Activated CD8-positive, alpha-beta T cell treated with anti-CD3 and anti-CD28 coated beads for 36 hours (primary cell): ENCODE data around the gene TMEM209. TPM values are rescaled to one million over a fixed set of nuclear protein-coding genes. Genes with fewer than 3 reads are reported as not detected.

Experiments
- ATAC-seq: fragments of 200-7000 bp; cut with Tn5 transposase; one replicate; pipeline ENCODE4 v1.10.0; 2021; ENCODE audit warnings: mild to moderate bottlenecking, moderate library complexity
- CTCF ChIA-PET: fragments of 350-600 bp; sonication (Branson Sonifier 250); formaldehyde crosslinking; loops from one replicate; lab custom pipeline; 2021; ENCODE audit warnings: antibody characterized with exemption; lab: Charles Lee
- POLR2A ChIA-PET: fragments of 350-600 bp; sonication (Branson Sonifier 250); formaldehyde crosslinking; loops from one replicate; lab custom pipeline; 2021; ENCODE audit warnings: antibody characterized with exemption; lab: Charles Lee
- DNase-seq: peaks from one replicate; pipeline ENCODE4 v3.0.0-alpha.2; 2020
- H3K27ac Mint-ChIP-seq: one replicate; pipeline ENCODE4 v1.8.0; 2021; ENCODE audit warnings: mild to moderate bottlenecking, mixed read lengths
- H3K27me3 Mint-ChIP-seq: one replicate; pipeline ENCODE4 v1.8.0; 2021; ENCODE audit warnings: mixed read lengths
- H3K36me3 Mint-ChIP-seq: one replicate; pipeline ENCODE4 v1.8.0; 2021; ENCODE audit warnings: low read depth, mixed read lengths
- H3K4me1 Mint-ChIP-seq: one replicate; pipeline ENCODE4 v1.8.0; 2021; ENCODE audit warnings: low read depth, mixed read lengths
- H3K4me3 Mint-ChIP-seq: one replicate; pipeline ENCODE4 v1.8.0; 2021; ENCODE audit warnings: mild to moderate bottlenecking, moderate library complexity, mixed read lengths
- H3K9me3 Mint-ChIP-seq: one replicate; pipeline ENCODE4 v1.8.0; 2021; ENCODE audit warnings: mixed read lengths
- intact Hi-C: fragments of 100-400 bp; cut with micrococcal nuclease; formaldehyde crosslinking; loops from one replicate; pipeline ENCODE4 v1.10.0; 2022
- total RNA-seq, 2 experiments: library from RNA; stranded (reverse); gene quantifications; one replicate each; pipeline ENCODE4 v1.2.3, GENCODE V29; 2021
- TF ChIP-seq, protein P1 (sequence below): fragments of 200-600 bp; IDR thresholded peaks from one replicate; pipeline ENCODE4 v1.8.0; 2022; ENCODE audit warnings: antibody characterized with exemption, mild to moderate bottlenecking

The TMEM209 gene
- total RNA-seq, 2 experiments from 2014 or later, result 36.1 to 45.6 TPM

DNA sequence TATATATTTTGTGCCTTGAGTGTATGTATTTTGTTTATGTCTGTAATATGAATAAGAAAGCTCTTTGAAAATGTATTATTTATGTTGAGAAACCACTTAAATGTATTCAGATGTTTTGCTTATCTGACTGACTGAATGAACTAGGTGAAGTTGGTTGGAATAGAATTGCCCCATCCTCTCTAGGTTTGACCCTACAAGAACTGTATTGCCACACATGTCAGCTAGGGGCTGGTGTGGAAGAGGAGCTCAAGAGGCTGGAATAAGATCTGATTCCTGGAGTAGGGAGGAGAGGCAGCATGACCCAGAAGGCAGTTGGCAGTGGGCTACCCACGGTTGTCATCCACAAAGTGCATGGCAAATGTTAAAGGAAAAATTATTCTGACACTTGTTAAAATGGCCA lies 11.5 kb upstream of the TMEM209 start:
- TF ChIP-seq, protein P1, sequence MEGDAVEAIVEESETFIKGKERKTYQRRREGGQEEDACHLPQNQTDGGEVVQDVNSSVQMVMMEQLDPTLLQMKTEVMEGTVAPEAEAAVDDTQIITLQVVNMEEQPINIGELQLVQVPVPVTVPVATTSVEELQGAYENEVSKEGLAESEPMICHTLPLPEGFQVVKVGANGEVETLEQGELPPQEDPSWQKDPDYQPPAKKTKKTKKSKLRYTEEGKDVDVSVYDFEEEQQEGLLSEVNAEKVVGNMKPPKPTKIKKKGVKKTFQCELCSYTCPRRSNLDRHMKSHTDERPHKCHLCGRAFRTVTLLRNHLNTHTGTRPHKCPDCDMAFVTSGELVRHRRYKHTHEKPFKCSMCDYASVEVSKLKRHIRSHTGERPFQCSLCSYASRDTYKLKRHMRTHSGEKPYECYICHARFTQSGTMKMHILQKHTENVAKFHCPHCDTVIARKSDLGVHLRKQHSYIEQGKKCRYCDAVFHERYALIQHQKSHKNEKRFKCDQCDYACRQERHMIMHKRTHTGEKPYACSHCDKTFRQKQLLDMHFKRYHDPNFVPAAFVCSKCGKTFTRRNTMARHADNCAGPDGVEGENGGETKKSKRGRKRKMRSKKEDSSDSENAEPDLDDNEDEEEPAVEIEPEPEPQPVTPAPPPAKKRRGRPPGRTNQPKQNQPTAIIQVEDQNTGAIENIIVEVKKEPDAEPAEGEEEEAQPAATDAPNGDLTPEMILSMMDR, result no peak
- intact Hi-C loops, result no loop called here
- Mint-ChIP-seq H3K9me3 (no peaks in the 10 kb centered on the region), H3K4me1 (no peaks in the 10 kb centered on the region), H3K4me3 (no peak overlapping the region), H3K27me3 (peaks cover 9% of the 10 kb centered on the region), H3K36me3 (no peaks in the 10 kb centered on the region), H3K27ac (no peak overlapping the region)
- DNase-seq, result no peak
- no peak for ATAC-seq
- CTCF ChIA-PET, result interaction anchor here (0.9 to 1.2 kb wide), 2 partner anchors 11 to 541 kb away, joined by 3 read pairs; no protein-coding TSS in a partner anchor
- POLR2A ChIA-PET, result interaction anchor here (0.6 to 2.0 kb wide), 3 partner anchors 11 to 113 kb away, joined by 3 to 7 read pairs (median 4); partner anchors contain the start of gene TMEM209

DNA sequence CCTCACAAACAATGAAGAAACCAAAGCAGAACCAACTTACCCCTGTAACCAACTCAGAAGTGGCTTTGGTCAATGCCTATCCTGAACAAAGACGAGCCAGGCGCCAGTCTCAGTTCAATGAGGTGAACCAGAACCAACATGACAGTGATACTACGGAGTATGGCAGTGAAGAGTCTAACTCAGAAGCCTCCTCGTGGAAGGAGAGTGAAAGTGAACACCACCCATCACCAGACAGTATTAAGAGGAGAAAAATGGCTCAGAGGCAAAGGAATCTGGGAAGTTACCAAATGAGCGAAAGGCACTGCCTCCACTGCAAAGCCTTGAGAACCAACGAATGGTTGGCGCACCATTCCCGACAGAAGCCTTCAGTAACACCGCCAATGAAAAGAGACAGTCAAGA lies 10.8 kb upstream of the TMEM209 start:
- ATAC-seq (no peak), DNase-seq (no peak)
- CTCF ChIA-PET, result no interaction called here
- H3K4me1 Mint-ChIP-seq, result no peaks in the 10 kb centered on the region
- TF ChIP-seq, protein P1, result no peak
- intact Hi-C loops, result no loop called here
- no peak overlapping the region for H3K4me3 Mint-ChIP-seq
- H3K9me3 Mint-ChIP-seq, result no peaks in the 10 kb centered on the region
- H3K27ac Mint-ChIP-seq, result no peak overlapping the region
- H3K36me3 Mint-ChIP-seq, result no peaks in the 10 kb centered on the region
- peaks cover 9% of the 10 kb centered on the region for H3K27me3 Mint-ChIP-seq
- POLR2A ChIA-PET, result no interaction called here

DNA sequence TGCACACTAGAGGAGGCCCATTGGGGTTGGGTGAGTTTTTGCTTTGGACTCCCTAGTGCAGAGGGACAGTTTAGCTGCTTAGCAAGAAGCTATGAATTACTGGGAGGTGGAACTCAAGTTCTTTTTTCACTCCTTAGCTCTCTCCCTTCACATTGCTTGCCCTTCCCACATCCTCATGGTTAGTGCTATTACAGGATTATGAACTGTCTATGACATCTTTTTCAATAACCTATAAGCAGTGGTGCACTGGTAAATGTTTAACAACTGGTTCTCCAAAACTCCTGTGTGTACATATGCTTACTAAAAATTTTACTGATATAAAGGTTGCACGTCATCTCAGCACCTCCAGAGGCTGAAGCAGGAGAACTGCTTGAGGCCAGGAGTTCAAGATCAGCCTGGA lies 8.6 kb upstream of the TMEM209 start:
- CTCF ChIA-PET, result interaction anchor here (1.3 kb wide), 1 partner anchor 143 kb away, joined by 3 read pairs; no protein-coding TSS in a partner anchor
- H3K4me3 Mint-ChIP-seq, result no peak overlapping the region
- H3K27ac Mint-ChIP-seq, result no peak overlapping the region
- no peaks in the 10 kb centered on the region for H3K4me1 Mint-ChIP-seq
- POLR2A ChIA-PET, result no interaction called here
- no peaks in the 10 kb centered on the region for H3K9me3 Mint-ChIP-seq
- TF ChIP-seq, protein P1, result no peak
- H3K36me3 Mint-ChIP-seq, result no peaks in the 10 kb centered on the region
- DNase-seq (no peak), ATAC-seq (no peak)
- H3K27me3 Mint-ChIP-seq, result peaks cover 9% of the 10 kb centered on the region
- intact Hi-C loops, result no loop called here

DNA sequence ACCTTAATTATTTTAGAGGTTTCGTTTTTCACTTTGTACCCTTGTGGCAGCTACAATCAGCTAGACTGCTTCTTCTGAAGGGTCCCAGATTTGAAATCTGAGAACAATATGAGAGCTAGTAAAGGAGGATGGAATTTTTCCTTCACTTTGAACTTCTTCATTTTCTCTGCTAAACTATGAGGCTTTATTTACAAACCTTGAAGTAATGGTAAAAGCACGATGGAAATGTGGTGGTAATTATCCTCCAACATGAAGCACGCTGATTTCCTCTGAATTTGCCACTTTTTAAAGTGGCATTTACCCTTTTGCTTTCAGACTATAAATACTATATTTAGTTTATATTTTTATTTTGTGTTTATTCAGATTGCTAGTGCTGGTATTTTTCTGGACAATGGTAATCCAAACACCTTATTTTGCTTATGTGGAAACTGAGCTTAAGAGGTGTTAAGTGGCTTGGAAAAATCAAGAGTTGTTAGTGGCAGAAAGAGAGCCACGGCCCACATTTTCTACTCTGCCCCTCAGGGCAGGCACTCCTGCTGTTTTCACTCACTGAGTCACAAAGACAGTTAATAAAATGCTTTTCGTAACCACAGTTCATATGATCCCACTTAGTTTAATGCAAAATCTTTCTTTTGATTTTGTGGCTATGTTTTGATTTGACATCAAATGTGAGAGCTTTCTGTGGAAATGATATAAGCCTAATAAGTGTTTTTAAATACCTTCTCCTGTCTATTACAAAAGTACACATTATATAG lies 5.2 kb upstream of the TMEM209 start:
- DNase-seq (no peak), ATAC-seq (no peak)
- ChIA-PET CTCF (interaction anchor here (1.1 to 1.3 kb wide), 2 partner anchors 45 to 277 kb away, joined by 3 to 4 read pairs; no protein-coding TSS in a partner anchor), POLR2A (no interaction called here)
- Mint-ChIP-seq H3K27ac (no peak overlapping the region), H3K27me3 (peaks cover 9% of the 10 kb centered on the region), H3K4me3 (no peak overlapping the region), H3K36me3 (no peaks in the 10 kb centered on the region), H3K9me3 (no peaks in the 10 kb centered on the region), H3K4me1 (peaks cover 4% of the 10 kb centered on the region)
- TF ChIP-seq, protein P1, result no peak
- intact Hi-C loops, result no loop called here

DNA sequence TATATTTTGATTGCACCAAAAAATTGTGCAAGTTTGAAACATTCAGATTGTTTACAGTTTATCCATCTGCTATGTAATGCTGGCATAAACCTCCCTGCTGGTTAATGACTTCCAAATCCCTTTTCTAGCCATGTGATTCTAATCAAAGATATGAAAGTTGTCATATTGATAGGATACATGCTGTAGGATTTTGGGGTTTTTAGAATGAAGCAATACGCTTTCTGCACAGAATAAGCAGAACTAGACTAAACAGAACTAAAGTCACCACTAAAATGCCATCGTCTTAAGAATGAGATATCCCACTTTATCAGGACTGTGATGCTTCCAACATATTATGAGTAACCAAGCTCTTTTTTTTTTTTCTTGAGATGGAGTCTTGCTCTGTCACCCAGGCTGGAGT lies 3.3 kb upstream of the TMEM209 start:
- ChIA-PET POLR2A (no interaction called here), CTCF (interaction anchor here (1.1 kb wide), 1 partner anchor 283 kb away, joined by 3 read pairs; no protein-coding TSS in a partner anchor)
- Mint-ChIP-seq H3K36me3 (peaks cover 8% of the 10 kb centered on the region), H3K27me3 (peaks cover 4% of the 10 kb centered on the region), H3K4me1 (peaks cover 13% of the 10 kb centered on the region), H3K4me3 (no peak overlapping the region), H3K27ac (no peak overlapping the region), H3K9me3 (no peaks in the 10 kb centered on the region)
- TF ChIP-seq, protein P1, result no peak
- no peak for DNase-seq
- no peak for ATAC-seq
- intact Hi-C loops, result loop anchor here (10.0 kb wide), 1 partner anchor 134 kb away; the partner anchor contains the start of gene KLHDC10
